GM19351 (cell line): ENCODE measurements around the gene FAM111A.

Experiments
- ATAC-seq: cut with Tn5 transposase; IDR thresholded peaks from one replicate; pipeline ENCODE4 v1.9.1; 2021; ENCODE audit warnings: mild to moderate bottlenecking, moderate library complexity; ENCODE audit not compliant: unreplicated experiment

Gene FAM111A

GRCh38 chr11:59141191-59141590 lies 1.5 kb upstream of the FAM111A start:
- ATAC-seq = no peak

DNA sequence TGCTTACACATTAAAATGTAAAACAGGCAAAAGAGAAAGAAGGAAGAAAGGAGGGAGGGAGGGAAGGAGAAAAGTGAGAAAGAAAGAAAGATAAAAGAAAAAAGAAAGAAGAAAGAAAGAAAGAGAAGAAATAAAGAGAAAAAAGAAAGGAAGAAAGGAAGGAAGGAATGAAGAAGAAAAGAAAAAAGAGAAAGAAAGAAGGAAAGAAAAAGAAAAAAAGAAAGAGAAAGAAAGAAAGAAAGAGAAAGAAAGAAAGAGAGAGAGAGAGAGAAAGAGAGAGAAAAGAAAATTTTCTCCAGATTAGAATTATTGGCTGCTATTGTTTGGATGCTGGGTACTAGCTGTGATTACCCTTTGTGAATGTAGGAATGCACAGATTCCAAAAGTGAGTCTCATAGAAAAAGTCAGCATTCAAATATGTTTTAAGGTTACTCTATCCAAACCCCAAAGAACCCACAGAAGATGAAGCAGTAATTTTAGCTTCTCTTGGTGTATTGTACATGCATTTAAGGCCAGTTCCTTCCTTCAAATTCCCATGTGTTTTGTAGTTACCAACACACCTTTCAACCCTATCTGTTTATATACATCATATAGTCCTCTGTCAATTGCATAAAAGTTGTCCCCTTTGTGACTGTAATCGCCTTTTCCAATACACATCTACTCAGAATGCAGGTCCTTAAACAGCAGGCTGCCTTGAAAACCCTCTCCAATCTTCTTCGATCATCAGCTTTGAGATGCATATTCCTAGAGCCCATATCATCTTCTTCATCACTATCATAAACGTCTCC lies 789 bp upstream of the FAM111A start:
- ATAC-seq = peak; percentile 1

GRCh38 chr11:59144096-59144495 lies 1.4 kb downstream of the FAM111A start:
- ATAC-seq = no peak

GRCh38 chr11:59144579-59145345 lies 2.1 kb downstream of the FAM111A start:
- peak; percentile 59 for ATAC-seq

GRCh38 chr11:59145534-59145933 lies 2.9 kb downstream of the FAM111A start:
- no peak for ATAC-seq

- peak; percentile 66 for ATAC-seq
These were observed 9.1 kb downstream of the FAM111A start for GRCh38 chr11:59151761-59152160.

DNA sequence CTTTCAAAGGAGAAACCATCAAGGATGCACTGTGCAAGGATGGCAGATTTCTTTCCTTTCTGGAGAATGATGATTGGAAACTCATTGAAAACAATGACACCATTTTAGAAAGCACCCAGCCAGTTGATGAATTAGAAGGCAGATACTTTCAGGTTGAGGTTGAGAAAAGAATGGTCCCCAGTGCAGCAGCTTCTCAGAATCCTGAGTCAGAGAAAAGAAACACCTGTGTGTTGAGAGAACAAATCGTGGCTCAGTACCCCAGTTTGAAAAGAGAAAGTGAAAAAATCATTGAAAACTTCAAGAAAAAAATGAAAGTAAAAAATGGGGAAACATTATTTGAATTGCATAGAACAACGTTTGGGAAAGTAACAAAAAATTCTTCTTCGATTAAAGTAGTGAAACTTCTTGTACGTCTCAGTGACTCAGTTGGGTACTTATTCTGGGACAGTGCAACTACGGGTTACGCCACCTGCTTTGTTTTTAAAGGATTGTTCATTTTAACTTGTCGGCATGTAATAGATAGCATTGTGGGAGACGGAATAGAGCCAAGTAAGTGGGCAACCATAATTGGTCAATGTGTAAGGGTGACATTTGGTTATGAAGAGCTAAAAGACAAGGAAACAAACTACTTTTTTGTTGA lies 9.8 kb downstream of the FAM111A start:
- ATAC-seq = peak; percentile 84

DNA sequence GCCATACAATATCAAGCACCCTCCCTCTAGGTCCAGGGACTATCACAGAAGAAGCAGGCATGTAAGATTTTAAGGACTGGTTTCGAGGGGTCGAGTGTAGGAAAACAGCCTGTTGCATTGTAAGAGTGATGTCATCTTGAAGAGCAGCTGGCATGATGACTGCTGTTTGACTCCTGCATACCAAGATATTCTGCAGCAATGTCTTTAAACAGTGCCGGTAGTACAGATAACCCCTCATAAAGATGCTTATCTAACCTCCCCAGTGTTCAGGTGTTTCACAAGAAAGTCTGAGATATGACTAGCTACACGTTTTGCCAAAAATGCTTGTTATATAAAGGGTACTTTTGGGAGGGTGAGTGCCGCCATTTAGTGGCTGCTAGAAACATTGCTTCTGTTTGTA lies 12.0 kb downstream of the FAM111A start:
- ATAC-seq = no peak

- no peak for ATAC-seq
These were observed 14.8 kb downstream of the FAM111A start for GRCh38 chr11:59157433-59157832.

DNA sequence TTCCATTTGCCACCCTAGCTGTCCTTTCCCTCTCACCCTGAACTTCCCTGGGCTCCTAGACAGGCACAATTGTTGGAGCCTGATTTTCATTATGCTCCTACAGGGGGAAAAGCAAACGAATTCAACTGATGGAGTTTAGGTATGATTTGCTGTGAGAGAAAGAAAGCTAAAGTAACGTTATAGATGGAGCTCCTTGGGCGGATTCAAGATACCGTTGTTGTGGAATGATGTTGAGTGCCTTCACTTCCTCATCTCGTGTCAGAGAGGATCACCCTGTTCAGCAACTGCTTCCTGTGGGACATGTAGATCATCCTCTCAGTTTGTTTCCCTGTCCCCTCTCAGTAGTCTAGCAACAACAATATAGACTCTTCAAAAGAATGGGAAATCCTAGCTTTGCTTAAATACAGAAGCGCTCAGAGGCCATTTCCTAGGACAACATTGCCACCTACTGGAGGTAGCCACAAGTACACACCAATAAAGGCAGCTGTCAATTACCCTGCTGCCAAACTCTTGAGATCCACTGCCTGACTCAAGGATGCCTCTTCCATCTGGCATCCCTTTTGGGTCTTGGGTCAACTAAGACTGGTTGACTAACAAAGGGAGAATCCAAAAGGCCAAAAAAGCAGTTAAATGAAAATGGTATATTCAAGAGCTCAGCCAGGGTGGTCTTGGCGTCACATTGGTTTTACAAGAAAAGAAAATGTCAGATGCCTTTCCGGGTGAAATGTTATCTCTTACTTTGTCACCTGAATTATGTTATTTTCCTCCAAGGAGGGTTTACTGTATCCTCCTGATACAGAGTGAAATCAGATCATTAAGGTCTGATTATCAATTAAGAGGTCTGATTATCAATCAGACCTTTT lies 15.8 kb downstream of the FAM111A start:
- peak; percentile 91 for ATAC-seq

- no peak for ATAC-seq
These were observed 21.4 kb downstream of the FAM111A start for GRCh38 chr11:59164028-59164427.

GRCh38 chr11:59171508-59172322 lies 29.1 kb downstream of the FAM111A start, which contains the start of gene DTX4:
Gene DTX4 (plus strand): TSS chr11:59172132. CDS start chr11:59172596, 464 bp downstream.
- ATAC-seq = peak; percentile 64

GRCh38 chr11:59172345-59173079 lies 29.9 kb downstream of the FAM111A start:
- ATAC-seq = peak; percentile 43

- ATAC-seq = peak; percentile 2
These were observed 30.7 kb downstream of the FAM111A start for GRCh38 chr11:59173080-59173963.

- no peak for ATAC-seq
These were observed 31.5 kb downstream of the FAM111A start for GRCh38 chr11:59173964-59174663.

DNA sequence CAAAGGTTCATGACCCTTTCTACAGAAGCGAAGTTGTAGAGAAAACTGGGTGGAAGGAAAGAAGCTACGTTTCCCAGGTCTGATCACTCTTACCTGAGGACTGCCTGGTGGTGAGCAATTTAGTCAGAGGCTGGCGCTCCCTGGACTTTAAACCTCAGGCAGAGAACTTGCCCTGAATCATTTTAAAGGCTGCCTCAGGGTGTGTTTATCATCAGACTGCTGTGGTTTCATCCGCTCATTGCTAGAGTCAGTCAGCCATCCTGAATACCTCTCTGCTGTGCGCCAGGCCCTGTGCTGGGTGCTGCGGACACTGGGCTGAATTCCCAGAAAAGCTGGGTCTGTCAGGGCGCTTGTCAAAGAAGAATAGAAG lies 32.0 kb downstream of the FAM111A start:
- ATAC-seq = no peak

DNA sequence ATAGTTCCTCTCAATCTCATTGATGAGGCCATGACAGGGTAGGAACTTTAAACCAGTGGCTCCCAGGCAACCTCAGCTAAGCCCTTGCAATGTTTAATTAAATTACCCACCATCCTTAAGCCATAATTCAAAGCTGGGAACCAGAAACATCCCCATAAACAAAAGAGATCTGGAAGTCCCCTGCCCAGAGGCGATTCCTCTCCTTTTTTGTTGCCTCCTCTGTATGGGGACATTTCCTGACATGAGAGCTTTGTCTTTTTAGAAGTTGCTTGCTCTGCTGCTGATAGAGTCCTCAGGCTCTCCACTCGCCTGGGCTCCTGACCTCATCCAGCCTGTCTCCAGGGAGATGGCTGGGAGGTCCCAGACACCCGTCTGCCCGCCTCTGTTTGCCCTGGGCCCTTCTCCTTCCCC lies 32.4 kb downstream of the FAM111A start:
- ATAC-seq = no peak

DNA sequence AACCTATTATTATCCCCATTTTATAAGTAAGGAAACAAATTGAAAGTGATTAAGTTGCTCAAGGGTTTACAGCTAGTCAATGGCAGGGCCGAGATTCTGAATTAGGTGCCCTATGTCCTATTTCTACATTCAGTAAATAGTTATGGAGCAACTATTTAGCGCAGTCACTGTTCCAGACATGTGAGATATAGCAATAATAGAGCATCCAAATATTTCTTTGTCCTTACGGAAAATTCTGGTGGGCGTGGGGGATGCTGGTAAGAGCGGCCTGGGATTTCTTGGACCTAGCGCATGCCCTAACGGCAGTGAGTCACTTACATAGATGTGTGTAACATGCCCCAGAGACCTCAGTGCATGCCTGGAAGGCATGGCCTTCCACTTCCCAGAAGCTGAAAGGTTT lies 33.7 kb downstream of the FAM111A start:
- ATAC-seq = no peak
